Activated CD4-positive, CD25-positive, alpha-beta regulatory T cell treated with anti-CD3 and anti-CD28 coated beads, Interleukin-2, amount 50 U/mL, for 24 hours (primary cell): ENCODE measurements around the gene ROBO2.

ENCODE experiments used
- ATAC-seq, 2 donors: fragments of 150-1000 bp; cut with Tn5 transposase; one replicate each; pipeline ENCODE4 v1.10.0; 2021; ENCODE audit warnings: mild to moderate bottlenecking in 1 of 2, moderate library complexity in 1 of 2

The ROBO2 gene, protein sequence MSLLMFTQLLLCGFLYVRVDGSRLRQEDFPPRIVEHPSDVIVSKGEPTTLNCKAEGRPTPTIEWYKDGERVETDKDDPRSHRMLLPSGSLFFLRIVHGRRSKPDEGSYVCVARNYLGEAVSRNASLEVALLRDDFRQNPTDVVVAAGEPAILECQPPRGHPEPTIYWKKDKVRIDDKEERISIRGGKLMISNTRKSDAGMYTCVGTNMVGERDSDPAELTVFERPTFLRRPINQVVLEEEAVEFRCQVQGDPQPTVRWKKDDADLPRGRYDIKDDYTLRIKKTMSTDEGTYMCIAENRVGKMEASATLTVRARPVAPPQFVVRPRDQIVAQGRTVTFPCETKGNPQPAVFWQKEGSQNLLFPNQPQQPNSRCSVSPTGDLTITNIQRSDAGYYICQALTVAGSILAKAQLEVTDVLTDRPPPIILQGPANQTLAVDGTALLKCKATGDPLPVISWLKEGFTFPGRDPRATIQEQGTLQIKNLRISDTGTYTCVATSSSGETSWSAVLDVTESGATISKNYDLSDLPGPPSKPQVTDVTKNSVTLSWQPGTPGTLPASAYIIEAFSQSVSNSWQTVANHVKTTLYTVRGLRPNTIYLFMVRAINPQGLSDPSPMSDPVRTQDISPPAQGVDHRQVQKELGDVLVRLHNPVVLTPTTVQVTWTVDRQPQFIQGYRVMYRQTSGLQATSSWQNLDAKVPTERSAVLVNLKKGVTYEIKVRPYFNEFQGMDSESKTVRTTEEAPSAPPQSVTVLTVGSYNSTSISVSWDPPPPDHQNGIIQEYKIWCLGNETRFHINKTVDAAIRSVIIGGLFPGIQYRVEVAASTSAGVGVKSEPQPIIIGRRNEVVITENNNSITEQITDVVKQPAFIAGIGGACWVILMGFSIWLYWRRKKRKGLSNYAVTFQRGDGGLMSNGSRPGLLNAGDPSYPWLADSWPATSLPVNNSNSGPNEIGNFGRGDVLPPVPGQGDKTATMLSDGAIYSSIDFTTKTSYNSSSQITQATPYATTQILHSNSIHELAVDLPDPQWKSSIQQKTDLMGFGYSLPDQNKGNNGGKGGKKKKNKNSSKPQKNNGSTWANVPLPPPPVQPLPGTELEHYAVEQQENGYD (N-terminal part only)

DNA sequence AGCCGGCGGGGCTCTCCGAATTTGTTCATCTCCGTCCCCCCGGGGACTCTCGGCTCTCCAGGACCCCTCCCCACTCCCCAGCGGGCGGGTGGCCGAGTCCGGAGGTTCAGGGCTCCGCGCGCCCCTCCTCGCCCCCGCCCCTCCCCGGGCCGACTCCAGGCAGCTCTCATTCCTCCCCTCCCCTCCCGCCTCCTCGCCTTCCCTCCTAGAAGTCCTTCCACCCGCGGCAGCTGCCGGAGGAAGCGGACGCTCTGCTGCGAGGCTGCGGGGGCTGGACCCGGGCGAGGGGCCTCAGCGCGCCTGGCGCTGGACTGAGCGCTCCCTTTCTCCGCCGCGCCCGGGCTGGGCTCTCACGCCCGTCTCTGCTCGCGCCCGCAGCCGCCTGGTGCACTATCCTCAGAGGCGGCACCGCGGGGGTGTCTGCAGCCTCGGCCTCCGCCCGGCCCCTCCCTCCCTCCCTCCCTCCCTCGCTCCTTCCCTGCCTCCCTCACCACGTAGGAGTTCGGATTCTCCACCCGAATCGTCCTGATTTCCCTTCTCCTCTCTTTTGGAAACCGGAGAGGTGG, at the start of gene ROBO2:
ROBO2 (plus strand) TSS at position 494 of the 566 bp plus-strand sequence. CDS start 687 bp downstream, outside the sequence.
- no peak for ATAC-seq

DNA sequence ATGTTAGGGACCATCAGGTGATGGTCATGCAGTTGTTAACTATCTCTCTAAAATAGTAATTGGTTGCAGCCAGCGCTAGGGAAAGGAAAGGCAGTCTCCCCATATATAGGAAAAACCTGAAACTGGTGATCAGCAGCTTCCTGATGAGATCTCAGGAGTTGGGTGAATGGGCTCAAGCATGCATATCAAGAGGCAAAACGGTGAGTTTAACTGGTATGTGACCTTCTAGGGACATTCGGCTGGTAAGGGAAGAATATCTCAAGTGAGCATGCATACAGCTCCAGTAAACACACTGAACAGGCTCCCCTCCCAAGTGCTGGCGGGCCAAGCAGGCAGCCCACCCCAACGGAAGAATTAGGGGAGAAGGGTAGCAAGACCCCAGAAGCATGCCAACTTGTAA, 49.3 kb upstream of the ROBO2 start:
- ATAC-seq = no peak

DNA sequence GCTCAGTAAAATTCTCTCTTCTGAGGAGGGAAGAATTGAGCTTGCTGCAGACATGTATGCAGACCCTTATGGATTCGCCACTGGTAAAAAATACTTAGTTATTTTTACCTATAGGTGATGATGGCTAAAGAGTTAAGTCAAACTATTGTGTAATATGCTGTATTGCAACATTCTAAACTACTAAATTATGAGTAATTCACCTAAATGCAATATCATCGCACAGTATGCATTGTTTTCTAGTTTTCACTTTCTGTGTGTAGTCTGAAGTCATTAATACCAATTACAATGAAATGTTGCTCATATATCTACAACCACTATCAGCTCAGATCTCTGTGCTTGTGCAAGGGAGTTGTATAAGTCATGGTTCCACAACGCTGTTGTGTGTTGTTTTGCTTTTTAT, 48.7 kb upstream of the ROBO2 start:
- no peak for ATAC-seq

DNA sequence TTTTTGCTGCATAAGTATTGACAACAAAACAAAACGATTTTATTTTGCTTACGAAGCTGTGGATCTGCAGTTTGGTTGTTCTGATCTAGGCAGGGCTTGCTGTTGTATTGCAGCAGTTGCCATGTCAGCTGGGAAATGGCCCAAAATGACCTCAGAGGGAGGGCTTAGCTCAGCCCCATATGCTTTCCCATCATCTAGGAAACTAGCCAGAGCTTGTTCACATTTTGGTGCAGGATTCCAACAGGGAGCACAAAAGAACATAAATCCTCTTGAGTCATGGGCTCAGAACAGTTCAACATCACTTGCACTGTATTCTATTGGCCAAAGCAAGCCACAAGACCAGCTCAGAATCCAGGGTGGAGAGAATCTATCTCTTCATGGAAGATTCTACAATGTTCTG, 42.2 kb upstream of the ROBO2 start:
- no peak for ATAC-seq

DNA sequence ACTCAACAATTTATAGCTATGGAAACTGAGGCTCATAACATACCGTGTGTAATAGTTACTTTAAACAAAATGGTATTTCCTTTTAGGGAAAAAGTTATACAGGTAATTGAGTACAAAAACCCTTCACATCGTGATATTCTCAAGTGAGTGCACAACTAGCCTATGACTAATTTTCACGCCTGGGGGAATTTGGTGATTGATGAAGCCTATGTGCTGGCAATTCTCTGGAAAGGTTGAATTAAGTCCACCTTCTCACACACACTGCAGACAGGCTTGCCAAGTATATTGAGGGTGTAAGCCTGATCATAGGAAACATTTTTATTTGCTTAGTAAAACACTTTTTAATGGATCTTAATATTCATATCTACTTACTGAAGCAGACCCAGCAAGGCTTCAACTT, 41.3 kb upstream of the ROBO2 start:
- ATAC-seq = no peak

DNA sequence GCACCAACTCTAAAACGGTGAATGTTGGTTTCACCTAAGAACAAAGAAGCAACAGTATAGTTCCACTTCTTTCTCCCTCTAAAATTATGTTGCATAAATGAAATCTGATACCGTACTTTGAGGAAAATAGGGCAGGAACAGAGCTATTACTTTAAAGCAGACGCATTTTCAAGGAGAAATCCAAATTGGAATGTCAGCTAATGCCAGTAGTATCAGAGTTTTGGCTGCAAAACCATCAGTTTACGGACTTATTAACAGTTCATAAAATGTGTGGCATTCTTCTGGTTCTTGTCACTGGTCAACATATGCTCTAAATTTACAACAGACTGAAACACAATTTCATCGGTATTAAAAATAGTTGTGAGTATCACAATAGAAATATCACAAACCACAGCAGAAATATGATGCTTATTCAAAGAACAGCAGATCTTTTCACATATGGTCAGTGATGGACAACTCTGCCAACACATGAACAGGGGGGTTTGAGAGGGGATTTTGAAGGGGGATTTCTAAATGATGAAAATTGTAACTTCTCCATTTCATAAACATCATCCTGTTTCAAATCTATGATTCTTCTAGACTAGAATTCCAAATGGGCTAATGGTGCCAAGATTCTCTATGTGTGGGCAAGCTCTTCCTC, 38.7 kb upstream of the ROBO2 start:
- ATAC-seq = no peak

DNA sequence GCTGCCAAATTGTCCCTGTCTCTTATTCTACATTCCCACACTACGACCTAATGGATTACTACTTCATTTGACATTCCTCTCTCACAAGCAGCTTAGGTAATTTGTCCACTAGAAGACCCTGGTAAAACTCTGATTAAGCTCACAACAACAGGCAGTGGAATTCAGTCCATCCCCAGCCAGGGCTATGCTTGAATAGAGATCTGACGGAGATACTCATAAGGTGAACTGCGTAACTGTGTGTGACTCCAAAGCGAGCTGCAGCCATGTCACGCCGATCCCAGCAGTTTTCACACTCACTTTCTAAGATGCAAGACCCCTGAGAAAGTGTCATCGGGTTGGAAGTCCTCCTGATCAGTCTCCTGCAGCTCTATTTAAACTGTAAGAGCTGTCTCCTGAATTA, 25.7 kb upstream of the ROBO2 start:
- no peak for ATAC-seq

DNA sequence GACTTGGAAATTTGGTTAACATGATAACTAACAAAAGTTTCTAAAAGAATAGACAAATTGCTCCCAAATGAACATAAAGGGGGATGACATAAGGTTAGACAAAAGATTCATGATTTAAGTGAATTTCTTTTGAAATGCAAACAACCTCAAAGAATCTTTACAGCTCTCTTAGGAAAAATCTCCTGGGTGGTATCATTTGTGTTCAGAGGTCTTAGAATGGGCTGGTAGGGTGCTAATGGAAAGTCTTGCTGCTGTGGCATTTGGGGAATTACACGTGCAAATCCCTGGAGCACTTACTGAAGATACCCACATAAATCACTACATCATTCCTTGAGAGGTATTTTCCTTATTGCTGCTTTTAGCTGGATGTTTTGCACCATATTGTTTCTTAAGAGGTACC, 14.4 kb upstream of the ROBO2 start:
- no peak for ATAC-seq

DNA sequence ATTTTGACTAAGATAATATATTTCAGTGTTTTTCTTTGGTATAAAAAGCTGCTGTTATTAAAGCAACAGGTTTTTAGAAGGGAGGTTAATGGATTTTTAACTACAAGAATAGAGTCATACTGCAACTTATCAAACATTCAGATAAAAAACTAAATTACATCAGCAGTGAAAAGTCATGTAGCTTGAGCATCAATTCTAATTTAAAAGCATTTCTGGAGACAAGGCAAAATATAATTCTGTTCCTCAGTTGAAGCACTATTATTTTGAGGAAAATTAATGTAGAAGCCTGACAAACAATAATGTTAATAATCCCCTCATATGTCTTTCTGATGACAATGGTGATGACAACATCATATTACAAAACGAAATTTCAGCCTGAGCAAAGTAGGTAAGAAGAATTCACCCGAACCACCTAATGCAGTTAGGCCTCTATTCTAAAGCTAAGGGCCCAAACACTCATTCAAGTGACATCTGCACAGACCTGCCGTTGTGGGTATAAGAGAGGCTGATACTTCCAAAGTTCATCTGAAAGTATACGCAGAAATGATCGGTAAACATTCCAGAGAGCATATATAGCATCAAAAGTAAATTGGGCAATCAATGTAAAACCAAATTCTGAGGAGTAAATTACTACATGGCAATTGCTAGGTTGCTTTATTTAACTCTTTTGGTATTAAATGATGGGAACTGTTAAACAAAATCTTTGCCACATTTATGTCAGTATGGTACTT, 12.8 kb upstream of the ROBO2 start:
- ATAC-seq = no peak

DNA sequence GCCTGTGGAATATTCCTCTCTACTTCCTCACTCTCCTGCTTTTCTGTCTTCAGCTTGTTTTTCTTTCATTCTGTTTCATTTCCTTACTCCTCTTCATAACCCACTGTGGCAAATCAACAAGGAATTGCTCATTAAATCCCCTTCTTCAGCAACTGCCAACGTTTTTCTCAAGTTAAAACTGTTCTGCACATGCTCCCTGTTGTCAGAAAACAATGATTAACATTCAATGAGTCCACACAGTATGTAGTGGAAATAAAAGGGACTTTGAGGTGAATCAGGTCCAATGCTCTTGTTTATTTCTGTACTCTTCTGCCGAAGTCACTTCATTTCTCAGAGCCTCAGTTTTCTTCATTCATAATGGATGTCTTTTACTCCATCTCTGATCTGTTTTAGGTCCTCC, 11.9 kb upstream of the ROBO2 start:
- no peak for ATAC-seq

DNA sequence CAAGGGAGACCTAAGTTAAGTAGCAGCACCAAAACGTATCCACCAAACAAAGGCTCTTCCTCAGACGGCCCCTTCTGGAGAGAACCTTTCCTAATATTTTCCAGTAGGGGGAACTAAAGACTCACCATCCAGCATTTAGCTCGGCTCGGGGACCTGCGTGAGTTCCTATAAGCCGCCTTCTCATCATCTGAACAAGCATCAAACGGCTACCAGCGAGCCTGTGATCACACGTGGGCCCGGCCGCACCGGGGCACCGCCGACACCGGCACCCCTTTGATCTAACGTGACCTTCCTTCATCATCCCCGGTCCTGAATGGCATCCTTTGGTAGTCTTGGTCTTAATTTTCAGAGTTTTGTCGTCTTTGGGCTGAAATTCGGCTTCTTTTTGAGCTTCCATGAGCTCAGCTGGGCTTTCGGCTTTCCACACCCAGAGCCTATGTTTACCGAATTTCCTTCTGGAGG, 1.4 kb upstream of the ROBO2 start:
- no peak for ATAC-seq

DNA sequence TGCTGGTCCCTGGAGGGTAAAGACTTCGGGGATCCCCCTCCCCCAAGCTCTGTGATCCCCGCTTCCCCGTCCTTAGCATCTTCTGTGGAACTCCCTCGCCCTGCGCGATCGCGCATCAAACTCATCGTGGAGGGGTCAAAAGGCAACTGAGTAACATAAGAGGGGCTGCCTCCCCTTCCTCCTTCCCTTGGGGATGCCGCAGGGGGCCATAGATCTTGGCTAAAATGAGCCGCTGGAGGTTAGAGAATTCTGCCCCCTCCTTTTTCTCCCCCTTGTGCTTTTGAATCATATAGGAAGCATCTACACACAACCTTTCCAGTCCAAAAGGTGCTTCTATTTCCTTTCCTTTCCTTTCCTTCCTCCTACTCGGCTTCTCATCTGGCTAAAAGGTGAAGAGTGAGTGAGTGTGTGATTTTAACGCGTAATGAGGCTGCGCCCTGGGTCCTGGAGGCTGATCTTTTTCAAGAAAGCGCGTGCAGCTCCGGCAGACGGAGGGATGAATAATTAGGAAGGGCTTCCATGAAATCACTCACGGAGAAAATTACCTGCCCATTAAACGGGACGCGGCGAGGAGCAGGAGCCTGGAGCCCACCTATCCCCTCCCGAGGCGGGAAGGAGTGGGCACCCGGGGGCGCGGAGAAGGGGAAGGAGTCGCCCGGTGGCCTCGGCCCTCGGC, 831 bp upstream of the ROBO2 start:
- ATAC-seq = no peak

DNA sequence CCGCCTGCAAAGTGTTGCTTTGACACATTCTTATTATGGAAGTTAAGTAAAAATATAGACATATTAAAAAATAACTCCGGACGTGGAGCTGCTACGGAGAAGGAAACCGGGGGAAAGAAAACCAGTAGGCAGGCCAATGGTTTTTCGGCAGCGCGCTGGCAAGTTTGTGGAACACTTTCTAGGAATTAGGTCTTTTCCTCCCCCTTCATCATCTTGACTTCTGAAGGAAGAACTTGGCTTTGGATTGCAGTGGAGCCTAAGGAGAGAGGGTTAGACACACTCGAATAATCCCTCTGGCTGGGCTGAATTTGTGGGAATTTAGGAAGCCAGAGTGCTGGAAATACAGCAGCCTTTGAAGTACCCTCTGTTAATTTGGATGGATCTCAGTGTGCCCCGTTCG, 317 bp downstream of the ROBO2 start:
- ATAC-seq = no peak

DNA sequence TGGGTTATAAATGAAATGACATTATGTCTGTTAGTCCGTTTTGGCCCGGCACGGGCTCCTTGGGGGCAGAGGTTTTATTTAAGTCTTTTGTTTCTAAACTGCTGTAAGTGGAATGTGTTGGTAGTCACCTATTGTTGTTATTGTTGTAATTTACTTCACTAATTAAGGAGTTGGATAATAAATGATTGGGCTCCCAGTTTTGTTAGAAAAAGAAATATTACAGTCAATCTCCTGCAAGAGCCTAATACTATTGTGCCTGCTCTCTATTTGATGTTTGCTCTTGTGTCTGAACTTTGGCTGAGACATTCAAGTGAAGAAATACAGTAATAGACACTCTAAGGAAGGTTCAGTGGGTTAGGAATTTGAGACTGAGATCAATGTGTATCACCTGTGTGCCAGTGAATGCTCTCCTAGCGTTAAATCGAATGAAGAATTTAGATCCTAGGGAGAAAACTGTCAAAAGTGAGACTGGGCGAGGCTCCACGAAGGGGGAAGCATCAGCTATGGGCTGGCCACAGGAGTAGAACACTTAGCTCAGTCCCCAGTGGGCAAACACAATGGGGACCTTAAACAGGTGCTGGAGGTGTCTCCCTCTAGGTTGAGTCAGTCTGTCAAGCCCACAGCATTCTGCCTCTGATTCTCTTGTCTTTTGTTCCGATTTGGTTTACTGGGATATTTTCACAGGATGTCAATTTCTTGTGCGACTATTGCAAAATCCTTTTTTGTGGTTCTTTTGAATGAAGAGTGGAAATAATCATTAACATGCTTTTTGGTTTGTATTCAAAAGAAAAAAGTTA, 1.2 kb downstream of the ROBO2 start:
- no peak for ATAC-seq

DNA sequence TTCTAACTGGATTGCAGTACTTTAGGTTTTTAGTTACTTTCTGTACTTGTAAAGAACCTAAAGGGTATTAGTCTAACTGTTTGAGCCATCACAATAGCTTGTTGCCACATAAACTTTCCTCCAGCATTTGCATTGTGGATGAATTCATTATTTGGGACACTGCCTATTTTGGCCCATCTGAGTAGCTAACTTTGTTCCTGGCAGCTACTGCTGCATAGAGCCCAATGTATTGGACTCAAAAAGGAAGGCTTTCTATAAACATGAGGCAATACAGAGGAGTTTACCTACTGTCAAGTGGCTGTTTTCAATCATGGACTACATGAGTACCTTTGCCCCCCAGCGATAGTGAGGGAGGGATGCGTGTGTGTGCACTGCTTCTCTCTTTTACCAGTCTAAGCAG, 1.9 kb downstream of the ROBO2 start:
- no peak for ATAC-seq

DNA sequence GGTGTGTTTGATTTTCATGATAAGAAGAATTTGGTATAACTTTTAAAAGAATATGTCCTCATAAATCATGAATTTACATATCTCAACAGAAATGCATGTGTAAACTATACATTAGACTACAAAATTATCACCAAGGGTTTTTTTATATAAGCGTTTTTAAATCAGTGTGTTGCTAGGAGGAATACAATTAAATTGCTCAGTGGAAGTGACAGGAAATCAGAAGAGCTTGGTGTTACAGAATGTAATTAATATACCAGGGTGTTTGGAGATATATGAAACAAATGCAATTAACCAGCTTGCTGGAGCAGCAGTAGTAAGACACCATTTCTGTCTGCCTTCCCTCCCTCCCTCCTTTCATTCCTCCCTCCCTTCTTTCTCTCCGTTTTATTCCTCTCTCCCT, 2.4 kb downstream of the ROBO2 start:
- ATAC-seq = no peak

DNA sequence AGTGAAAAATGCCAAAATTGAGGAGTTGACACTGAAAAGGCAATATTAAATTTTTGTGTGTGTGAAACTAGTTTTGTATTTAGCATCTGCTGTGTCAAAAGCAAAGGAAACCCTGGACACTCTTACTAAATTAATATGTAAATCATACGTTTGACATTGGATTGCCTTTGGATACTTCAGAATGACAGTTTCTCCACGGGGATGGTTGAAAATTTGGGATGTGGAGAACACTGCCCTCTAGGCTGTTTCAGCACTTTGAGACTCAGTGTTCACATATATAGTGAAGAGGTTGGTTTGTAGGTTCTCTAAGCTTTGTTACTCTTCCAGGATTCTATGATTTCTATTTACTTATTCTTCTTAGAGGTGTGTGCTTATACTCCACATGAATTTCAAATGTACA, 3.0 kb downstream of the ROBO2 start:
- ATAC-seq = no peak

DNA sequence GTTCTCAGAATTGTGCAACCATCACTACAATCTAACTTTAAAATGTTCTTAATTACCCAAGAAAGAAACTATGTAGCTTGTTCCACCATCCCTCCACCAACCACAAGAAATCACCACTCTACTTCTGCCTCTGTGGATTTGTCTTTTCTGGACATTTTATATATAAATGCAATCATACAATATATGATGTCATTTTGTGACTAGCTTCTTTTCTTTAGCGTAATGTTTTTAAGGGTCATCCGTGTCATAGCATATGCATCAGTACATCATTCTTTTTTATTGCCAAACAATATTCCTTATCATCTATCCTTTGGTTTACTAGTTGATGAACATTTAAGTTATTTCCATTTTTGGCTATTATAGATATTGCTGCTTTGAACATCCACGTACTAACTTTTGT, 5.8 kb downstream of the ROBO2 start:
- ATAC-seq = no peak

DNA sequence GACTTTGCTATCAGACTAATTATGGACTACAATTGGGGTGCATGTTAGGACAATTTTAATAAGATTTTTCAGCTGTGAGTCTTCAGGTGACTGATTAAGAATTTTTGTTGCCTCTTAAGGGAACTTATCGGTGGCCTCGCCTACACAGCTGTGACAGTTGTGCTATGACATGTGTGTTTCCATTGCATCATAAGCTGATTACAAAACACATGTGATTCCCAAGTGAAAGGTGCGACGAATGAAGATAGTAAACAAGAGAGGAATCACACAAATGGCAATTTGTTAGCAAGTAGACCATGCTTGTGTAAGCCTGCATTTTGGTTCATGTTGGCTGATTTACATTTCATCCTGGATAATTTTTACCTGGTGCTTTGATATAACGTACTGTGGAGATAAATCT, 8.3 kb downstream of the ROBO2 start:
- no peak for ATAC-seq

DNA sequence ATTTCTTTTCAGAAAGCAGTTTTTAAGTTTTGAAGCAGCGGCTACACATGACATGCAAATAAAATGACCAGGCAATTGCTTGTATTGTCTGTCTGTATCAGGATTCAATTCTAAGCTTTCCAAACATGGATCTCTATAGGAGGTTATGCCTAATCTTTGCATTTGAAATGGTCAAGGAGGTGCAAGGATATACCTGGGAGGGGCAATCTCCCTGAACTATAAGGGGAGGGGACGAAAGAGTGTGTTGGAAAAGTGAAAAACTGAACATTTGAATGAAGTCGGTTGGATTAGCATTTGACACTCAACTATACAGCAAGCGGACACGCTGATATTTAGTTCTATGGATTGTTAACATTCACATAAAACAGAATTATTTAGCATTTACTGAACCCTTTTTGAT, 11.7 kb downstream of the ROBO2 start:
- ATAC-seq = no peak
